Astrocyte (in vitro differentiated cells and primary cell): ENCODE measurements around the gene CCT6A. TPM values are rescaled to one million over a fixed set of nuclear protein-coding genes. Genes with fewer than 3 reads are reported as not detected.

ENCODE experiments used
- DNase-seq: peaks from one replicate; pipeline ENCODE4 v3.0.0-alpha.2; 2010; ENCODE audit warnings: low read depth
- FAIRE-seq: peaks from 2 replicates; lab custom pipeline; 2011; peaks lifted over from hg19 to GRCh38; lab: Jason Lieb, UNC
- H2AFZ ChIP-seq: 2 replicates; pipeline ENCODE4 v1.6.0; 2012; ENCODE audit warnings: low read depth, low read length, inconsistent platforms
- H3K27ac ChIP-seq: 2 replicates; pipeline ENCODE4 v1.5.1; 2011; ENCODE audit warnings: low read depth, low read length, inconsistent platforms
- H3K27me3 ChIP-seq: 2 replicates; pipeline ENCODE4 v1.6.0; 2011; ENCODE audit warnings: low read length, inconsistent platforms; ENCODE audit not compliant: insufficient read depth
- H3K36me3 ChIP-seq: 2 replicates; pipeline ENCODE4 v1.5.1; 2011; ENCODE audit warnings: low read length, inconsistent platforms; ENCODE audit not compliant: insufficient read depth
- H3K4me1 ChIP-seq: 2 replicates; pipeline ENCODE4 v1.5.1; 2011; ENCODE audit warnings: low read length, inconsistent platforms; ENCODE audit not compliant: insufficient read depth
- H3K4me2 ChIP-seq: 2 replicates; pipeline ENCODE4 v1.6.0; 2012; ENCODE audit warnings: low read length, inconsistent platforms
- H3K4me3 ChIP-seq: 2 replicates; pipeline ENCODE4 v1.5.1; 2011; ENCODE audit warnings: low read depth, mild to moderate bottlenecking, low read length, inconsistent platforms; ENCODE audit not compliant: insufficient read depth
- H3K79me2 ChIP-seq: 2 replicates; pipeline ENCODE4 v1.6.0; 2012; ENCODE audit warnings: mild to moderate bottlenecking, low read length, inconsistent platforms; ENCODE audit not compliant: insufficient read depth
- H3K9ac ChIP-seq: 2 replicates; pipeline ENCODE4 v1.6.0; 2012; ENCODE audit warnings: mild to moderate bottlenecking, low read length, inconsistent platforms
- H3K9me3 ChIP-seq: 2 replicates; pipeline ENCODE4 v1.5.1; 2012; ENCODE audit warnings: low read depth, mild to moderate bottlenecking, low read length, inconsistent platforms; ENCODE audit not compliant: insufficient read depth
- H4K20me1 ChIP-seq: 2 replicates; pipeline ENCODE4 v1.6.0; 2012; ENCODE audit warnings: low read length, inconsistent platforms; ENCODE audit not compliant: insufficient read depth
- H3K27ac Mint-ChIP-seq: one replicate; pipeline ENCODE4 v1.8.0; 2021; ENCODE audit warnings: mild to moderate bottlenecking, mixed read lengths; ENCODE audit not compliant: unreplicated experiment
- H3K27me3 Mint-ChIP-seq: one replicate; pipeline ENCODE4 v1.8.0; 2021; ENCODE audit warnings: low read depth, mixed read lengths; ENCODE audit not compliant: unreplicated experiment
- H3K36me3 Mint-ChIP-seq: one replicate; pipeline ENCODE4 v1.8.0; 2021; ENCODE audit warnings: low read depth, mixed read lengths; ENCODE audit not compliant: unreplicated experiment
- H3K4me1 Mint-ChIP-seq: one replicate; pipeline ENCODE4 v1.8.0; 2021; ENCODE audit warnings: low read depth, mixed read lengths; ENCODE audit not compliant: unreplicated experiment
- H3K4me3 Mint-ChIP-seq: one replicate; pipeline ENCODE4 v1.8.0; 2021; ENCODE audit warnings: mild to moderate bottlenecking, moderate library complexity, mixed read lengths; ENCODE audit not compliant: unreplicated experiment
- H3K9me3 Mint-ChIP-seq: one replicate; pipeline ENCODE4 v1.8.0; 2021; ENCODE audit warnings: mild to moderate bottlenecking, mixed read lengths; ENCODE audit not compliant: unreplicated experiment
- EZH2 ChIP-seq: IDR thresholded peaks from 2 replicates; pipeline ENCODE4 v1.6.1; 2012; ENCODE audit warnings: mild to moderate bottlenecking, low read length, inconsistent platforms; ENCODE audit not compliant: insufficient read depth
- total RNA-seq: library from RNA; stranded (reverse); gene quantifications from 2 replicates; pipeline ENCODE4 v1.2.1, GENCODE V29; 2021
- TF ChIP-seq, protein P1 (sequence below): IDR thresholded peaks from 2 replicates; pipeline ENCODE4 v1.5.1; 2011; ENCODE audit warnings: low read depth, mild to moderate bottlenecking, inconsistent platforms, low read length, moderate library complexity; ENCODE audit not compliant: insufficient read depth

Gene CCT6A
- total RNA-seq, 1 donor from 2014 or later, result 180 TPM

DNA sequence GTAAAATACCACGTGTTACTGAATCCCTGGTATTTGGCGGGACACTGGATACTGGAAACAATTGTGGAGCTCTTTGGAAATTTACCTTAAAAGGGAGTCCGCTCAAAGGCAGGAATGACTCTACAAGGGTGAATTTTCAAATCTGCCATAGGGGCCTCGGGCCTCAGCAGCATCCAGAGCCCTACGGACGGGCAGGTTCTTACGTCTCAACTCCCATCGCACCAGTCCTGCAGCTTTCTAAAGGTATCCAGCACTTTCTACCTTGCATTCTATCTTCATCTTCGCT, 569 bp upstream of the CCT6A start:
- Histone ChIP-seq H3K4me1 (peaks cover 21% of the 10 kb centered on the region), H3K4me3 (peak overlapping the region; percentile 94), H3K4me2 (peak overlapping the region; percentile 91), H3K27ac (peak overlapping the region; percentile 93), H3K9ac (peak overlapping the region; percentile 98), H4K20me1 (peaks cover 25% of the 10 kb centered on the region), H2AFZ (peak overlapping the region; percentile 87), H3K9me3 (no peaks in the 10 kb centered on the region), H3K27me3 (no peaks in the 10 kb centered on the region), H3K79me2 (peaks cover 60% of the 10 kb centered on the region), H3K36me3 (peaks cover 27% of the 10 kb centered on the region)
- Mint-ChIP-seq H3K4me1 (peaks cover 35% of the 10 kb centered on the region), H3K9me3 (no peaks in the 10 kb centered on the region), H3K4me3 (peak overlapping the region; percentile 97), H3K27ac (peak overlapping the region; percentile 98), H3K36me3 (peaks cover 9% of the 10 kb centered on the region), H3K27me3 (no peaks in the 10 kb centered on the region)
- TF ChIP-seq EZH2, result no peak
- TF ChIP-seq, protein P1, sequence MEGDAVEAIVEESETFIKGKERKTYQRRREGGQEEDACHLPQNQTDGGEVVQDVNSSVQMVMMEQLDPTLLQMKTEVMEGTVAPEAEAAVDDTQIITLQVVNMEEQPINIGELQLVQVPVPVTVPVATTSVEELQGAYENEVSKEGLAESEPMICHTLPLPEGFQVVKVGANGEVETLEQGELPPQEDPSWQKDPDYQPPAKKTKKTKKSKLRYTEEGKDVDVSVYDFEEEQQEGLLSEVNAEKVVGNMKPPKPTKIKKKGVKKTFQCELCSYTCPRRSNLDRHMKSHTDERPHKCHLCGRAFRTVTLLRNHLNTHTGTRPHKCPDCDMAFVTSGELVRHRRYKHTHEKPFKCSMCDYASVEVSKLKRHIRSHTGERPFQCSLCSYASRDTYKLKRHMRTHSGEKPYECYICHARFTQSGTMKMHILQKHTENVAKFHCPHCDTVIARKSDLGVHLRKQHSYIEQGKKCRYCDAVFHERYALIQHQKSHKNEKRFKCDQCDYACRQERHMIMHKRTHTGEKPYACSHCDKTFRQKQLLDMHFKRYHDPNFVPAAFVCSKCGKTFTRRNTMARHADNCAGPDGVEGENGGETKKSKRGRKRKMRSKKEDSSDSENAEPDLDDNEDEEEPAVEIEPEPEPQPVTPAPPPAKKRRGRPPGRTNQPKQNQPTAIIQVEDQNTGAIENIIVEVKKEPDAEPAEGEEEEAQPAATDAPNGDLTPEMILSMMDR, result no peak
- FAIRE-seq (no peak), DNase-seq (no peak)

GRCh38 chr7:56053379-56053778, 1.8 kb downstream of the CCT6A start:
- no peaks in the 10 kb centered on the region for H3K27me3 ChIP-seq
- peaks cover 16% of the 10 kb centered on the region for H3K4me1 ChIP-seq
- peaks cover 30% of the 10 kb centered on the region for H4K20me1 ChIP-seq
- peaks cover 74% of the 10 kb centered on the region for H3K79me2 ChIP-seq
- H3K9me3 ChIP-seq, result no peaks in the 10 kb centered on the region
- no peaks in the 10 kb centered on the region for H3K9me3 Mint-ChIP-seq
- H3K9ac ChIP-seq, result peak overlapping the region; percentile 98
- H3K4me1 Mint-ChIP-seq, result peaks cover 35% of the 10 kb centered on the region
- peaks cover 43% of the 10 kb centered on the region for H3K36me3 ChIP-seq
- DNase-seq (no peak), FAIRE-seq (no peak)
- peak overlapping the region; percentile 72 for H3K27ac Mint-ChIP-seq
- peak overlapping the region; percentile 92 for H3K4me2 ChIP-seq
- H3K27ac ChIP-seq, result no peak overlapping the region
- H3K36me3 Mint-ChIP-seq, result peaks cover 11% of the 10 kb centered on the region
- no peak for TF ChIP-seq EZH2
- TF ChIP-seq, protein P1, result no peak
- H3K4me3 ChIP-seq, result no peak overlapping the region
- no peak overlapping the region for H2AFZ ChIP-seq
- H3K27me3 Mint-ChIP-seq, result no peaks in the 10 kb centered on the region
- peak overlapping the region; percentile 99 for H3K4me3 Mint-ChIP-seq

- Mint-ChIP-seq H3K27me3 (no peaks in the 10 kb centered on the region), H3K4me3 (peak overlapping the region; percentile 67), H3K9me3 (no peaks in the 10 kb centered on the region), H3K36me3 (peaks cover 11% of the 10 kb centered on the region), H3K27ac (no peak overlapping the region), H3K4me1 (peaks cover 33% of the 10 kb centered on the region)
- Histone ChIP-seq H3K9ac (peak overlapping the region; percentile 15), H3K27ac (no peak overlapping the region), H3K4me3 (no peak overlapping the region), H3K4me1 (peaks cover 16% of the 10 kb centered on the region), H3K4me2 (peak overlapping the region; percentile 92), H3K36me3 (peaks cover 48% of the 10 kb centered on the region), H3K27me3 (no peaks in the 10 kb centered on the region), H2AFZ (no peak overlapping the region), H3K79me2 (peaks cover 80% of the 10 kb centered on the region), H4K20me1 (peaks cover 30% of the 10 kb centered on the region), H3K9me3 (no peaks in the 10 kb centered on the region)
- FAIRE-seq (no peak), DNase-seq (no peak)
- TF ChIP-seq, protein P1, result no peak
- no peak for TF ChIP-seq EZH2
Measured at GRCh38 chr7:56053993-56054392, 2.4 kb downstream of the CCT6A start.
